Epithelial cell of proximal tubule (primary cell): ENCODE measurements around the gene PLPP3. TPM values are rescaled to one million over a fixed set of nuclear protein-coding genes. Genes with fewer than 3 reads are reported as not detected.

Source experiments
- DNase-seq: peaks from one replicate; pipeline ENCODE4 v3.0.0-alpha.2; 2011; ENCODE audit warnings: low read depth
- H3K4me3 ChIP-seq: 2 replicates; pipeline ENCODE4 v1.5.1; 2011; ENCODE audit warnings: low read depth, mild to moderate bottlenecking, low read length
- total RNA-seq: library from RNA; depleted of rRNA; stranded (reverse); fragments of >200 nt; gene quantifications from 2 replicates; pipeline ENCODE4 v1.2.3, GENCODE V29; 2015
- TF ChIP-seq, protein P1 (sequence below): conservative IDR thresholded peaks from 2 replicates; pipeline ENCODE4 v1.5.1; 2012; ENCODE audit warnings: low read depth, mild to moderate bottlenecking, low read length

PLPP3 gene
- total RNA-seq, 1 donor from 2014 or later = 2.2 TPM

DNA sequence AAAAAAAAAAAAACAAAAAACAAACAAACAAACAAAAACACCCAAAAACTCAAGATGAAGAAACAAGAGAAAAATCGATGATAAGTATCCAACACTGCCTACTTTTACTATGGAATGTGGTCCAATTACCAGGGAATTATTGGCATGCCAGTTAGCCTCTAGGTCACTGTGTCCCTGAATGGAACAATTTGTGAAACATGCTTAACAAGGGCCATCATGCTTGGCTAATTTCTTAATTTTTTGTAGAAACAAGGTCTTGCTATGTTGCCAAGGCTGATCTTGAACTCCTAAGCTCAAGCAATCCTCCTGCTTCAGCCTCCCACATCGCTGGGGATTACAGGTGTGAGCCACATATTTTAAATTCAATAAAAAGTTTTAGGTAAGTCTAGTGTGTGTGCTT, 23.9 kb downstream of the PLPP3 start:
- TF ChIP-seq, protein P1, sequence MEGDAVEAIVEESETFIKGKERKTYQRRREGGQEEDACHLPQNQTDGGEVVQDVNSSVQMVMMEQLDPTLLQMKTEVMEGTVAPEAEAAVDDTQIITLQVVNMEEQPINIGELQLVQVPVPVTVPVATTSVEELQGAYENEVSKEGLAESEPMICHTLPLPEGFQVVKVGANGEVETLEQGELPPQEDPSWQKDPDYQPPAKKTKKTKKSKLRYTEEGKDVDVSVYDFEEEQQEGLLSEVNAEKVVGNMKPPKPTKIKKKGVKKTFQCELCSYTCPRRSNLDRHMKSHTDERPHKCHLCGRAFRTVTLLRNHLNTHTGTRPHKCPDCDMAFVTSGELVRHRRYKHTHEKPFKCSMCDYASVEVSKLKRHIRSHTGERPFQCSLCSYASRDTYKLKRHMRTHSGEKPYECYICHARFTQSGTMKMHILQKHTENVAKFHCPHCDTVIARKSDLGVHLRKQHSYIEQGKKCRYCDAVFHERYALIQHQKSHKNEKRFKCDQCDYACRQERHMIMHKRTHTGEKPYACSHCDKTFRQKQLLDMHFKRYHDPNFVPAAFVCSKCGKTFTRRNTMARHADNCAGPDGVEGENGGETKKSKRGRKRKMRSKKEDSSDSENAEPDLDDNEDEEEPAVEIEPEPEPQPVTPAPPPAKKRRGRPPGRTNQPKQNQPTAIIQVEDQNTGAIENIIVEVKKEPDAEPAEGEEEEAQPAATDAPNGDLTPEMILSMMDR = no peak
- no peak for DNase-seq
- no peak overlapping the region for H3K4me3 ChIP-seq

DNA sequence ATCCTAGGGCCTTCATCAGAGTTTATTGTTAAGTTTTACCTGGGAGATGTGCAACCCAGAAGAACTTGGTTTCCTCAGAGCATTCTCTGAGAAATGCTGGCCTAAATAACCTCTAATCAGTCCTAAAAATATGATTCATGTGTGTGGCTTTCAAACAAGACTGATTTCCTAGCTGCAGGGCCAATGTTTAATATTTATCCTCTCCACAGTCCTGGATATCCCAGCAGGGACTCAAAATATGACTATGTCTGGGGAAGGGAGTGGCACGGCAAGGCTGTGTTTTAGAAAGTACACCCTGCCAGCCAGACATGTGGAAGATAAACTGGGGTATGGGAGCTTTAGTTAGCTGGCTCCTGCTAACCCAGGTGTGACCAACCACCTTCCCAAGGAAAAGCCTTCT, 26.3 kb downstream of the PLPP3 start:
- H3K4me3 ChIP-seq = no peak overlapping the region
- TF ChIP-seq, protein P1 = no peak
- DNase-seq = no peak

DNA sequence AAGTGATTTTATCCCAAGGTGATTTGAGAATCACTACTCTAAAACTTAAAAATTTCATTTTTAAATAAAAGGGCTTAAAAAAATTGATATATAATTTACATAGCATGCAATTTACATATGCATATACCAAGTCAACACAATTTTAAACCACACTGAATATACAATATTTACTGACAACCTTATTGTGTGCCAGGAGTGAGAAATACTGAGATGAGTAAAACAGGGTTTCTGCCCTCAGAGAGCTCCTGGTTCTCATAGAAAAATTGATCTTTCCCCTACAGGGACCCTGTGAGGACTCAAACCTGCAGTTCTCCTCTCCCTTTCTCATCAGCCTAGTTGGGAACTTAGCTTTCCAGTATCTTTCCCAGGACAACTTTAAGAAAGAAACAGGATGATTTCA, 27.0 kb downstream of the PLPP3 start:
- TF ChIP-seq, protein P1 = no peak
- no peak for DNase-seq
- no peak overlapping the region for H3K4me3 ChIP-seq

DNA sequence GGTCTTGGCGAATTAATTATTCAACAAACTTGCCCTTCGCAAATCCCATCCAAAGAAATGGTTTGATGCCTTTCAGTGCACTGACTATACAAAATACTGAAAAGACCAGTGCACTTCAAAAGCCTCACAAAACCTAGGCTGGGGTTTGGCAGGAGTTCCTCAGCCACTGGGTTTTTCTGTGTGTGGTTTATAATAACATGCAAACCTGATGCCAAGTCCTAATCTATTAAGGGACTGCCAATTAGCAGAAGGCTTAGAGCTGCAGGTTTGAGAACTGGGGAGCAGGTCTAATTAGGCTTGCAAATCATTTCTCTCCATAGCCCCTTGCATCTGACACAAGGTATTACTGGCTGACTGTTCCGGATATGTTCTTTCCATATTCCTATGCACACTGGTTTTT, 27.7 kb downstream of the PLPP3 start:
- no peak overlapping the region for H3K4me3 ChIP-seq
- no peak for DNase-seq
- TF ChIP-seq, protein P1 = no peak

DNA sequence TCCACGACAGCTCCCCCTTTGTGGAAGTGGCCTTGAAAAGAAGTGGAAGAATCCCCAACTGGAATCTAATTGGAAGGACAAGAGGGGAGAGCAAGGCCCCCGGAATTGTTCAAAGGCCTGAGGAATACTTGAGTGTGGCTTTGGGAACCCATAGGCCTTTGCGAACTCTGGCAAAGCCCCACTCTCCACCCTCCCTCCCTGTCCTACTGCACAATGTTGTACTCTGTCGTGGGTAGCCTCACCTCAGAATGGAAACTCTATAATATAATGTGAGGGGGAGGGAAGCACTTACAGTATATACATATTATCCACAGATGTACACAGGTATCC, 28.5 kb downstream of the PLPP3 start:
- H3K4me3 ChIP-seq = no peak overlapping the region
- TF ChIP-seq, protein P1 = no peak
- DNase-seq = no peak

DNA sequence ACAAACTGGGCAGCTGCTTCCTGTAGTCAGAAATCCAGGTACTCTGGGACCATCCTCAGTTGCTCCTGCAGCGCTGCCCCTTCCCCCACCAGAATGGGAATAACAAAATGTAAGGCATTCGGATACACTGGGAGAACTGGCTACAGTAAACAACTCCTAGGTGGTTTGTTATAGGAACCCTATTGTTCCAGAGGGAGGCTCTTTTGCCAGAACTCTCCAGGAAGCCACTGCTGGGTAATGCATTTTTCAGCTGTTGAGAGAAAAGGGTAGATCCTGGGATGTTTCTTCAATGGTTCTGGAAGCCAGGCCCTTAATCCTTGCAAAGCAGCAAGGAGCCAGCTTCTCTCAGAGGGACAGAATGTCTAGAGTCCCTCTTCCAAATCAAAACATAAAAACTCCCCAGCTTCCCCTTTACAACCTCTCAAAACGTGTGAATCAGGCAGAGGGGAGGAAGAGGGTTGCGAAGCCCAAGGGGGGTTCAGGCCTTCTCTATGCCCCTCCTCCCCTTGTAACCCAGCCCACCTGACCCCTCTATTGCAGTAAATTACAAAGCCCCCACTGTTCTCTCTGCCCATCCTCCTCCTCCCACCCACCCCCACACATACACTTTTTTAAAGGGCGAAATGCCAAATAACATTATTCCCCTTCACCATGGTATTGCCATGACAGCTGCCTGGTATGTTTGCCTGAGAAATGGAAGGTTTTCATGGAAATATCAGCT, 29.1 kb downstream of the PLPP3 start:
- no peak overlapping the region for H3K4me3 ChIP-seq
- DNase-seq = no peak
- TF ChIP-seq, protein P1 = no peak

DNA sequence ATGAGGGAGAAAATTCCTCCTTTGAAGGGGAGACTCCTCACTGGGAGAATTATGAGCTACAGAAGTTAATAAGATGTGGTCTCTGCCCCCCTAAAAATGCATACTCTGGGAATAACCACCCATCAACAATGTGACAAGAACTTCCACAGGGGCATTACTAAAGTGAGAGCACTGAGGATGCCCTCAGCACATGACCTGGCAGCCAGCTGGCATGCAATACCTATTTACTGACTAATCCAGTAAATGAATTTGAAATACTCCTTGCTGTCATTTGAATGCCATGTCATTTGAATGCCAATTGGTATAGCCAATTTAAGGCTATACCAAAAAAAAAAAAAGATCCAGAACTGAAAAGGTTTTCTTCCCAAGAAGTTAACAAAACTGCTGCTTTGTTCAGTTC, 30.8 kb downstream of the PLPP3 start:
- TF ChIP-seq, protein P1 = no peak
- no peak overlapping the region for H3K4me3 ChIP-seq
- no peak for DNase-seq
